ENCODE results near the gene KAT2A. TPM values are rescaled to one million over a fixed set of nuclear protein-coding genes. Genes with fewer than 3 reads are reported as not detected.

Gene KAT2A
- total RNA-seq, 1 donor from 2014 or later: 86.2 TPM

DNA sequence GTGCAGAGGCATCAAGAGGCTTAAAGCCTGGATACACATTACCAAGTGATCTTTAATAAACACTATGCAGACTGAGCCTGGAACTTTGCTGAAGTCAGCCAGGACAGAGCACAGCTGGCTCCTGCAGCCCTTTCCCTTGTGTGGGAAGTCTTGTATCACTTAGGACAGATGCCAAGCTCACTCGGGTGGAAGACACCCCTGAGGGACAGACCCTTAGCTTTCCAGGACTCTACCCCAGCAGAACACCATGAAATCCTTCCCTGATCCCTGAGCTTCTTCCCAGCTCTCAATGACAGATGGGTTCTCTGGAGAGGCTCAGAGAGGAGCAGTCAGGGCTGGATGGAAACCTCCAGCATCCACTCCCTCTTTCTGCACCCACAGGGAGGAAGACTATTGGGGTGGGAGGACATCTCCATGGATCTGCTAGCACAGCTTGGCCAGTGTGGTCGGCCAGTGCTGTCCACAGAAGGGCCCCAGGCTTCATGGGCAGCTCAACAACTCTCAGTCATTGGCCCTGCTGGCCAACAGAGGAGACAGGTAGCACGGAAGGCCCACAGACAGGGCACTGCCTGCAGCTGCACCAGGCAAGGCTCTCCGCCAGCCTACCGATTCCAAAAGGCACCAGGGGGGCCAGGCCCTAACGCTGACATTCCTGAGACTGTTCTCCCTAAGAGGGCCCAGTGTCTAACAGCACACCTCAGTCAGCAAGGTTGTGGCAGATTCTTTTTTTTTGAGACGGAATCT is 17.8 kb upstream of the KAT2A start:
- H3K27me3 Mint-ChIP-seq (ENCODE audit: low read depth): no peaks in the 10 kb centered on the region
- H3K36me3 Mint-ChIP-seq: peaks cover 5% of the 10 kb centered on the region
- no peaks in the 10 kb centered on the region for H3K9me3 Mint-ChIP-seq
- no peak overlapping the region for H3K4me3 Mint-ChIP-seq
- H3K27ac Mint-ChIP-seq: peak overlapping the region; percentile 53
- no peak for DNase-seq (ENCODE audit: low spot score in 2 of 2, unreplicated experiment in 2 of 2)
- TF ChIP-seq, protein P1, sequence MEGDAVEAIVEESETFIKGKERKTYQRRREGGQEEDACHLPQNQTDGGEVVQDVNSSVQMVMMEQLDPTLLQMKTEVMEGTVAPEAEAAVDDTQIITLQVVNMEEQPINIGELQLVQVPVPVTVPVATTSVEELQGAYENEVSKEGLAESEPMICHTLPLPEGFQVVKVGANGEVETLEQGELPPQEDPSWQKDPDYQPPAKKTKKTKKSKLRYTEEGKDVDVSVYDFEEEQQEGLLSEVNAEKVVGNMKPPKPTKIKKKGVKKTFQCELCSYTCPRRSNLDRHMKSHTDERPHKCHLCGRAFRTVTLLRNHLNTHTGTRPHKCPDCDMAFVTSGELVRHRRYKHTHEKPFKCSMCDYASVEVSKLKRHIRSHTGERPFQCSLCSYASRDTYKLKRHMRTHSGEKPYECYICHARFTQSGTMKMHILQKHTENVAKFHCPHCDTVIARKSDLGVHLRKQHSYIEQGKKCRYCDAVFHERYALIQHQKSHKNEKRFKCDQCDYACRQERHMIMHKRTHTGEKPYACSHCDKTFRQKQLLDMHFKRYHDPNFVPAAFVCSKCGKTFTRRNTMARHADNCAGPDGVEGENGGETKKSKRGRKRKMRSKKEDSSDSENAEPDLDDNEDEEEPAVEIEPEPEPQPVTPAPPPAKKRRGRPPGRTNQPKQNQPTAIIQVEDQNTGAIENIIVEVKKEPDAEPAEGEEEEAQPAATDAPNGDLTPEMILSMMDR (IDR thresholded peaks at IDR 0.05; ENCODE audit: unreplicated experiment): no peak
- peaks cover 24% of the 10 kb centered on the region for H3K4me1 Mint-ChIP-seq

DNA sequence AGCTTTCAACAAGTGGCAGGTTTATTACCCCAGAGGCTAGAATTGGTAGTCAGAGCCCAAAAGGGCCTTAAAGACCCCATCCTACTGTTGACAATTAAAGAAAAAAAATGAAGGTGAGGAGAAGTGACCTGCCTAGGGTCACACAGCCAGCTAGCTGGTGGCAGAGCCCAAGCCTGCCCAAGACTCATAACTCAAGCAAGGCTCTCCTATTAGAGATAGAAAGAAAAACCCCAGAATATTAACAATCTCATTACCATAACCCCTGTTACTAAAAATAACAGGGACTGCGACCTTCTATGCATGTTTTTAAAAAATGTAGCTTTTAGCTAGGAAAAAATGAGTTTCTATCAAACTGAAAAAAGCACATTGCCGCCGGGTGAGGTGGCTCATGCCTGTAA is 15.5 kb upstream of the KAT2A start:
- Mint-ChIP-seq H3K9me3 (no peaks in the 10 kb centered on the region), H3K27me3 (ENCODE audit: low read depth) (no peaks in the 10 kb centered on the region), H3K27ac (no peak overlapping the region)

DNA sequence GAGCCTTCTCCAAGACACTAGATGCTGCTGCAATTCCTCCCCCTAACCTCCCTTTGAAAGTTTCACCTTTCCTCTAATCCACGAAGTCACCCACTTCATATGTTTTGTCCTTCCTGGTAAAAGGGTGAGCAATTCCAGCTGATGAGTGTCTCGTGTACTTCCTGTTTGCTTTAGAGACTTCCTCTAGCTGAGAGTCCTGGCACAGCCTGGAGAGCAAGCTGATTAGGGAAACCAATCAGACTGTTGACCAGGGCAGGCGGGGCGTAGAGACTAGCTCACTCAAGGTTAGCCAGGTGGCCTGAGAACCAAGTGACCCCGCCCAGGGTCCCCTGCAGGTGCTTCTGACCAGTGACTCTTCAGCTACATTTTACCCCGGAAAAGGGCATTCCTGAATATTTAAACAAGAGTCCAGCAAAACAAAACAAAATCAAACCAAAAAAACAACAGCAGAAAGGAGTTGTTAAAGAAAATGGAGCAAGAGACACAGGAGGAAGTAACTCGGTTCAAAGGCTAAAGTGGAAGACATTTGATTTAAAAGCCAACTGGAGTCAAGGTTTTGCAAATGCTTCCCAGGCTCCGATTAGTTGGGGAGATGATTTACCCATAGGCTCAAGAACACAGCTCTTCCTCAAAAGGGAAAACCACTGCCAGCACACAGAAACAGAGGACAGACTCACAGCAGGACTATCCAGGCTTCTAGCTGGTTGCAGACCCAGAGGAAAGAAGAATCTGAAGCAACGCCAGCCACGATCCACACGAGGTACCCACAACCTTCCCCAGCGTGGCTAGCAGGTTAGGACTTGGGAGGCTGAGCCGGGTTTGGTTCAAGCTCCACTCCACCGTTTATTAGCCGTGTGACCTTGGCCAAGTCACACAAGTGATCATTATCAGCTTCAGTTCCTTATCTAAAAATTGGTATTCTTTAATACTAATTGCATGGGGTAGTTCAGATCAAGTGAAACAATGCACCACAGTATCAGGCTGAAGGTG is 14.8 kb upstream of the KAT2A start:
- H3K36me3 Mint-ChIP-seq: peaks cover 2% of the 10 kb centered on the region
- TF ChIP-seq, protein P1 (IDR thresholded peaks at IDR 0.05; ENCODE audit: unreplicated experiment): no peak
- no peaks in the 10 kb centered on the region for H3K9me3 Mint-ChIP-seq
- peak overlapping the region; percentile 90 for H3K27ac Mint-ChIP-seq
- no peaks in the 10 kb centered on the region for H3K27me3 Mint-ChIP-seq (ENCODE audit: low read depth)
- peaks cover 17% of the 10 kb centered on the region for H3K4me1 Mint-ChIP-seq
- DNase-seq (ENCODE audit: low spot score in 2 of 2, unreplicated experiment in 2 of 2): no peak
- no peak overlapping the region for H3K4me3 Mint-ChIP-seq

More for the DNA sequence above, 15.5 kb upstream of the KAT2A start:
- TF ChIP-seq, protein P1 (IDR thresholded peaks at IDR 0.05; ENCODE audit: unreplicated experiment): no peak
- no peak overlapping the region for H3K4me3 Mint-ChIP-seq
- H3K36me3 Mint-ChIP-seq: peaks cover 5% of the 10 kb centered on the region
- peaks cover 19% of the 10 kb centered on the region for H3K4me1 Mint-ChIP-seq
- no peak for DNase-seq (ENCODE audit: low spot score in 2 of 2, unreplicated experiment in 2 of 2)

DNA sequence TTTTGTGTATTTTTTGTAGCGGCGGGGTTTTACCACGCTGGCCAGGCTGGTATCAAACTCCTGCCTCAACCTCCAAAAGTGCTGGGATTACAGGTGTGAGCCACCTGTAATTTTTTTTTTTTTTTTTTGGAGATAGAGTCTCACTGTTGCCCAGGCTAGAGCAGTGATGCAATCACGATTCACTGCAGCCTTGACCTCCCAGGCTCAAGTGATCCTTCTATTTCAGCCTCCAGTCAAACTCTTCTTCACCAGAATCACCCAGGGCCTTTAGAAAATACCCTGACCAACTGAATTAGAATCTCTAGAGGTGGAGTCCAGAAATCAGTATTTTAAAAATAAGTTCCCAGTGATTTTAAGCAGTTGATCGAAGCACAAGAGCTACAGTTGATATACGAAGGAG is 14.0 kb upstream of the KAT2A start:
- H3K9me3 Mint-ChIP-seq: no peaks in the 10 kb centered on the region
- TF ChIP-seq, protein P1 (IDR thresholded peaks at IDR 0.05; ENCODE audit: unreplicated experiment): no peak
- H3K27me3 Mint-ChIP-seq (ENCODE audit: low read depth): no peaks in the 10 kb centered on the region
- DNase-seq (ENCODE audit: low spot score in 2 of 2, unreplicated experiment in 2 of 2): no peak
- H3K4me1 Mint-ChIP-seq: peaks cover 17% of the 10 kb centered on the region
- H3K36me3 Mint-ChIP-seq: peaks cover 3% of the 10 kb centered on the region
- peak overlapping the region; percentile 90 for H3K27ac Mint-ChIP-seq
- H3K4me3 Mint-ChIP-seq: no peak overlapping the region

DNA sequence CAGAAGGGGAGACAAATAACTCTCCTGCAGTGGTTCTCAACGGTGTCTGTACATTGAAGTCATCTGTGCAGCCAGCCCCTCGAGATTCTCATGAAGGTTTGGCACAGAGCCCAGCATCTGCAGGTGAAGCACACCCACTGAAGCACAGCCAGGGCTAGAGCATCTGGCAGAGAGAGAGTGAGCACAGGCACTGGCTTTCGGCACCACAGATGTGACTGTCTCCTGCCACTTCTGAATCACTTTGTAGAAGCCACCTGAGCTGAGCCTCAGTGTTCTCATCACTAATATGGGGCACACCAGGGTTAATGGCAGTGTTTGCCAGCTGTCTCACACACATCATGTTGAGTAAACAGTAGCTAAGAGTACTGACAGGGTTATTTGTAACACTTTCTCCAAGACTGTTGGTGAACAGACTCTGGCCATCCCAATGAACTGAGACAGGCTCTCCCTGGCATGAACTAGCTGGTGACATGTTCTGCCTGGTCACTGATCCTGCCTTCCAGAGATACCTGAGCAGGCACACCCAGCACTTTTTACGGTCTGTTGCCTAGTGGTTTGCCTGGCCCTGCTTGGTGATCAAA is 12.4 kb upstream of the KAT2A start:
- Mint-ChIP-seq H3K27ac (peak overlapping the region; percentile 63), H3K36me3 (peaks cover 9% of the 10 kb centered on the region), H3K4me1 (peaks cover 17% of the 10 kb centered on the region), H3K9me3 (no peaks in the 10 kb centered on the region), H3K27me3 (ENCODE audit: low read depth) (no peaks in the 10 kb centered on the region), H3K4me3 (no peak overlapping the region)
- TF ChIP-seq, protein P1 (IDR thresholded peaks at IDR 0.05; ENCODE audit: unreplicated experiment): no peak
- no peak for DNase-seq (ENCODE audit: low spot score in 2 of 2, unreplicated experiment in 2 of 2)
